ENCODE results near the gene CUTC. TPM values are rescaled to one million over a fixed set of nuclear protein-coding genes. Genes with fewer than 3 reads are reported as not detected.
A peak's percentile ranks its signal among the peaks of the same experiment; 100 is the strongest.

CUTC gene
- total RNA-seq, 2 donors from 2014 or later = 18.0 to 21.2 TPM

- no peak overlapping the region for H3K27ac ChIP-seq (ENCODE audit: low read depth, low read length)
- no peak overlapping the region for H3K4me3 ChIP-seq (ENCODE audit: low read length)
- peaks cover 82% of the 10 kb centered on the region for H3K36me3 ChIP-seq (ENCODE audit: control insufficient read depth, insufficient read depth, low read length)
- no peak for DNase-seq
- no peaks in the 10 kb centered on the region for H3K4me1 ChIP-seq (ENCODE audit: control insufficient read depth, insufficient read depth, low read length)
- H3K9me3 ChIP-seq (ENCODE audit: control insufficient read depth, low read length) = no peaks in the 10 kb centered on the region
- Mint-ChIP-seq H3K36me3 (ENCODE audit: low read depth) (peaks cover 77% of the 10 kb centered on the region), H3K9me3 (no peaks in the 10 kb centered on the region), H3K4me1 (no peaks in the 10 kb centered on the region), H3K27ac (no peak overlapping the region), H3K27me3 (ENCODE audit: insufficient read depth) (no peaks in the 10 kb centered on the region), H3K4me3 (no peak overlapping the region)
- TF ChIP-seq, protein P1, sequence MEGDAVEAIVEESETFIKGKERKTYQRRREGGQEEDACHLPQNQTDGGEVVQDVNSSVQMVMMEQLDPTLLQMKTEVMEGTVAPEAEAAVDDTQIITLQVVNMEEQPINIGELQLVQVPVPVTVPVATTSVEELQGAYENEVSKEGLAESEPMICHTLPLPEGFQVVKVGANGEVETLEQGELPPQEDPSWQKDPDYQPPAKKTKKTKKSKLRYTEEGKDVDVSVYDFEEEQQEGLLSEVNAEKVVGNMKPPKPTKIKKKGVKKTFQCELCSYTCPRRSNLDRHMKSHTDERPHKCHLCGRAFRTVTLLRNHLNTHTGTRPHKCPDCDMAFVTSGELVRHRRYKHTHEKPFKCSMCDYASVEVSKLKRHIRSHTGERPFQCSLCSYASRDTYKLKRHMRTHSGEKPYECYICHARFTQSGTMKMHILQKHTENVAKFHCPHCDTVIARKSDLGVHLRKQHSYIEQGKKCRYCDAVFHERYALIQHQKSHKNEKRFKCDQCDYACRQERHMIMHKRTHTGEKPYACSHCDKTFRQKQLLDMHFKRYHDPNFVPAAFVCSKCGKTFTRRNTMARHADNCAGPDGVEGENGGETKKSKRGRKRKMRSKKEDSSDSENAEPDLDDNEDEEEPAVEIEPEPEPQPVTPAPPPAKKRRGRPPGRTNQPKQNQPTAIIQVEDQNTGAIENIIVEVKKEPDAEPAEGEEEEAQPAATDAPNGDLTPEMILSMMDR (conservative IDR thresholded peaks at IDR 0.05) = no peak
- 88 to 100% methylated on average over 2 of the region's 2 CpGs for WGBS, 2 experiments (ENCODE audit: insufficient coverage in 1 of 2, insufficient read length in 1 of 2)
- no peaks in the 10 kb centered on the region for H3K27me3 ChIP-seq (ENCODE audit: control insufficient read depth, insufficient read depth, low read length, poor library complexity, severe bottlenecking)
- H3K9ac ChIP-seq (ENCODE audit: extremely low read depth, low read length, poor library complexity, severe bottlenecking) = no peak overlapping the region
Observed at GRCh38 chr10:99720387-99720786, 11.6 kb upstream of the CUTC start.

DNA sequence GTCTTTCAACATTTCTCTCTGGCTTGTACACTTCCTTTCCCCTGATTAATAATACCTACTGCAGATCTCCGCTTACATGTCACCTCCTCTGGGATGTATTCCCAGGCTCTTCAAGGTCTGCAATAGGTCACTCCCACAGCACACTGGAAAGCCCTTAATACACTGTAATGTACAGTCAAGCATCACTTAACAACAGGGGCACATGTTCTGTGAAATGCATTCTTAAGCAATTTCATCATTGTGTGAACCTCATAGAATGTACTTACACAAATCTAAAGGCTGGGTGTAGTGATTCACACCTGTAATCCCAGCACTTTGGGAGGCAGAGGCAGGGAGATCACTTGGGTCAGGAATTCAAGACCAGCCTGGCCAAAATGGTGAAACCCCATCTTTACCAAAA lies 2.0 kb upstream of the CUTC start:
- H3K27me3 ChIP-seq (ENCODE audit: control insufficient read depth, insufficient read depth, low read length, poor library complexity, severe bottlenecking) = no peaks in the 10 kb centered on the region
- H3K27ac ChIP-seq (ENCODE audit: low read depth, low read length) = no peak overlapping the region
- H3K4me3 ChIP-seq (ENCODE audit: low read length) = no peak overlapping the region
- H3K4me3 Mint-ChIP-seq = no peak overlapping the region
- H3K27me3 Mint-ChIP-seq (ENCODE audit: insufficient read depth) = no peaks in the 10 kb centered on the region
- no peak overlapping the region for H3K27ac Mint-ChIP-seq
- no peak overlapping the region for H3K9ac ChIP-seq (ENCODE audit: extremely low read depth, low read length, poor library complexity, severe bottlenecking)
- peaks cover 30% of the 10 kb centered on the region for H3K36me3 Mint-ChIP-seq (ENCODE audit: low read depth)
- no peak for DNase-seq
- TF ChIP-seq, protein P1 (conservative IDR thresholded peaks at IDR 0.05) = no peak
- H3K36me3 ChIP-seq (ENCODE audit: control insufficient read depth, insufficient read depth, low read length) = peaks cover 41% of the 10 kb centered on the region
- 80 to 95% methylated on average over 1 of the region's 1 CpG for WGBS, 2 experiments (ENCODE audit: insufficient coverage in 1 of 2, insufficient read length in 1 of 2)
- peaks cover 8% of the 10 kb centered on the region for H3K4me1 Mint-ChIP-seq
- no peaks in the 10 kb centered on the region for H3K9me3 ChIP-seq (ENCODE audit: control insufficient read depth, low read length)
- H3K4me1 ChIP-seq (ENCODE audit: control insufficient read depth, insufficient read depth, low read length) = no peaks in the 10 kb centered on the region
- no peaks in the 10 kb centered on the region for H3K9me3 Mint-ChIP-seq

DNA sequence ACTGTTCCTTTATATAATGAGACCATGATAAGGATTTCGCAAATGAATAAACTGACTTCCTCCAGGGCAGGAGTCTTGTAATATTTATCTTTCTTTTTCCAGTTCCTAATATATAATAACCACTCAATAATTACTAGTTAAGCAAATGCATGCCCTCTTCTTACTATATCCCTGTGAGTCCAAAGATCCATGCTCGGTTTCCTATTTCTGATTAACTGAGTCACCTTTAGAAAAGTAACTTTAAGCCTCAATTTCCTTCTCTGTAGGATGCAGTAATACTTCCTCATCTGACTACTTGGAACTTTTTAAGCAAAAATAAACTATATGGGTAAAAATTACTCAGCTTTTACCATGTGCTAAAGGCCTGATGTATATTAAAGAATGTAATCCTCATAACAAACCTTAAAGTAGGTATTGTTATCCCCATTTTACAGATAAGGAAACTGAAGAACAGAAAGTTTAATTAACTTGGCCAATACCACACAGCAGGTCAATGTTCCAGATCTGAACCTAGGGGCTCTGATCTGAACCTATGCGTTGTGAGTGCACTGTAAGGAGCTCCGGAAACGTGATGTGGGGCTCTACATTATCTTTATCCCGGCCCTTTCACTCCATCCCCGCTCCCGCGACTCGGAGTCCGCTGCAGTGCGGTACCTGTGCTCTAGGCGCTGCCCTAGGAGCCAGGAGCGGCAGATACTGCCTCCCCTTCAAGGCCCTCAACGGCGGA lies 565 bp upstream of the CUTC start:
- DNase-seq = no peak
- Histone ChIP-seq H3K9me3 (ENCODE audit: control insufficient read depth, low read length) (no peaks in the 10 kb centered on the region), H3K27ac (ENCODE audit: low read depth, low read length) (no peak overlapping the region), H3K9ac (ENCODE audit: extremely low read depth, low read length, poor library complexity, severe bottlenecking) (peak overlapping the region; percentile 87), H3K4me1 (ENCODE audit: control insufficient read depth, insufficient read depth, low read length) (no peaks in the 10 kb centered on the region), H3K27me3 (ENCODE audit: control insufficient read depth, insufficient read depth, low read length, poor library complexity, severe bottlenecking) (no peaks in the 10 kb centered on the region), H3K4me3 (ENCODE audit: low read length) (peak overlapping the region; percentile 99), H3K36me3 (ENCODE audit: control insufficient read depth, insufficient read depth, low read length) (peaks cover 33% of the 10 kb centered on the region)
- 9 to 17% methylated on average over 10 to 16 of the region's 16 CpGs for WGBS, 2 experiments (ENCODE audit: insufficient coverage in 1 of 2, insufficient read length in 1 of 2)
- Mint-ChIP-seq H3K4me3 (peak overlapping the region; percentile 98), H3K36me3 (ENCODE audit: low read depth) (peaks cover 26% of the 10 kb centered on the region), H3K4me1 (peaks cover 8% of the 10 kb centered on the region), H3K27ac (peak overlapping the region; percentile 100), H3K9me3 (no peaks in the 10 kb centered on the region), H3K27me3 (ENCODE audit: insufficient read depth) (no peaks in the 10 kb centered on the region)
- TF ChIP-seq, protein P1 (conservative IDR thresholded peaks at IDR 0.05) = no peak
